ENCODE results near the gene SLC24A3.

DNA sequence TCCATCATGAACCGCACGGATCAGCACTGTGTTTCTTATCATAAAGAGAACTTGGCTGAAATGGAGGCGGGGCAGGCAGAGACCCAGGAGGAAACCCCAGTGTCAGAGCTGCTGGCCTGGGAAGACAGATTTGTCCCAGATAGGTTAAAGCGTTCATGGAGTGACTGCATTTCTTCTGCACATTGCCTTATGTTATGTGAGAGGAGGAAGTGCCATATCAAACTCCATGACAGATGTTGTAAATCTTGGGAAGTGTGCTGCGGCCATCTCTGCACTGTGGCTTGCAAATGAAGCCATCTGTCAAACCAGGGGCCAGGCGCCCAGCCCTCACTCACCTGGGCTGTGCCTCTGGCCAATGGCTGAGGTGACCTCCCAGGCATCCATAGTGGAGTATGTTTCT, 163.0 kb downstream of the SLC24A3 start:
- TF ChIP-seq, protein P1, sequence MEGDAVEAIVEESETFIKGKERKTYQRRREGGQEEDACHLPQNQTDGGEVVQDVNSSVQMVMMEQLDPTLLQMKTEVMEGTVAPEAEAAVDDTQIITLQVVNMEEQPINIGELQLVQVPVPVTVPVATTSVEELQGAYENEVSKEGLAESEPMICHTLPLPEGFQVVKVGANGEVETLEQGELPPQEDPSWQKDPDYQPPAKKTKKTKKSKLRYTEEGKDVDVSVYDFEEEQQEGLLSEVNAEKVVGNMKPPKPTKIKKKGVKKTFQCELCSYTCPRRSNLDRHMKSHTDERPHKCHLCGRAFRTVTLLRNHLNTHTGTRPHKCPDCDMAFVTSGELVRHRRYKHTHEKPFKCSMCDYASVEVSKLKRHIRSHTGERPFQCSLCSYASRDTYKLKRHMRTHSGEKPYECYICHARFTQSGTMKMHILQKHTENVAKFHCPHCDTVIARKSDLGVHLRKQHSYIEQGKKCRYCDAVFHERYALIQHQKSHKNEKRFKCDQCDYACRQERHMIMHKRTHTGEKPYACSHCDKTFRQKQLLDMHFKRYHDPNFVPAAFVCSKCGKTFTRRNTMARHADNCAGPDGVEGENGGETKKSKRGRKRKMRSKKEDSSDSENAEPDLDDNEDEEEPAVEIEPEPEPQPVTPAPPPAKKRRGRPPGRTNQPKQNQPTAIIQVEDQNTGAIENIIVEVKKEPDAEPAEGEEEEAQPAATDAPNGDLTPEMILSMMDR (IDR thresholded peaks at IDR 0.05) = no peak
- TF ChIP-seq POLR2A (IDR thresholded peaks at IDR 0.05) = no peak
